Trophoblast cell (in vitro differentiated cells and primary cell): ENCODE measurements around the gene PLEKHM3. TPM values are rescaled to one million over a fixed set of nuclear protein-coding genes. Genes with fewer than 3 reads are reported as not detected.

Experiments
- DNase-seq, 2 donors: peaks; one replicate each; pipeline ENCODE4 v3.0.0-alpha.2; 2016
- H2AFZ ChIP-seq: 2 replicates; pipeline ENCODE4 v1.6.1; 2013; ENCODE audit warnings: low read length, moderate library complexity, mild to moderate bottlenecking; ENCODE audit not compliant: insufficient read depth, poor library complexity
- H2AK5ac ChIP-seq: 2 replicates; pipeline ENCODE4 v1.6.1; 2013; ENCODE audit warnings: mild to moderate bottlenecking, low read length
- H2BK120ac ChIP-seq: 2 replicates; pipeline ENCODE4 v1.6.1; 2013; ENCODE audit warnings: low read length, mild to moderate bottlenecking, moderate library complexity; ENCODE audit not compliant: insufficient read depth, poor library complexity
- H2BK12ac ChIP-seq: 2 replicates; pipeline ENCODE4 v1.6.1; 2013; ENCODE audit warnings: mild to moderate bottlenecking, low read length, moderate library complexity
- H2BK5ac ChIP-seq: 2 replicates; pipeline ENCODE4 v1.6.1; 2013; ENCODE audit warnings: low read length, low read depth, moderate library complexity, mild to moderate bottlenecking; ENCODE audit not compliant: poor library complexity
- H3K14ac ChIP-seq: 2 replicates; pipeline ENCODE4 v1.6.1; 2013; ENCODE audit warnings: mild to moderate bottlenecking, low read length
- H3K18ac ChIP-seq: 2 replicates; pipeline ENCODE4 v1.6.1; 2013; ENCODE audit warnings: mild to moderate bottlenecking, low read length
- H3K23ac ChIP-seq: 2 replicates; pipeline ENCODE4 v1.6.1; 2013; ENCODE audit warnings: low read length
- H3K27ac ChIP-seq: 2 replicates; pipeline ENCODE4 v1.5.1; 2013; ENCODE audit warnings: low read depth, mild to moderate bottlenecking, inconsistent platforms, low read length, moderate library complexity
- H3K27me3 ChIP-seq: 2 replicates; pipeline ENCODE4 v1.6.1; 2013; ENCODE audit warnings: inconsistent platforms, mild to moderate bottlenecking, low read length, moderate library complexity; ENCODE audit not compliant: insufficient read depth
- H3K36me3 ChIP-seq, 2 experiments: 1 replicate in 1 of 2; 2 replicates in 1 of 2; pipeline ENCODE4 v1.6.1; 2013; ENCODE audit warnings: low read length in 2 of 2, mild to moderate bottlenecking in 2 of 2, moderate library complexity in 1 of 2; ENCODE audit not compliant: insufficient read depth in 2 of 2, control insufficient read depth in 1 of 2
- H3K4ac ChIP-seq: 2 replicates; pipeline ENCODE4 v1.6.1; 2013; ENCODE audit warnings: low read depth, mild to moderate bottlenecking, low read length, moderate library complexity
- H3K4me1 ChIP-seq, 2 experiments: 1 replicate in 1 of 2; 2 replicates in 1 of 2; pipeline ENCODE4 v1.6.1; 2013; ENCODE audit warnings: low read length in 2 of 2, mild to moderate bottlenecking in 2 of 2, moderate library complexity in 1 of 2; ENCODE audit not compliant: insufficient read depth in 2 of 2, control insufficient read depth in 1 of 2
- H3K4me2 ChIP-seq: 2 replicates; pipeline ENCODE4 v1.6.1; 2013; ENCODE audit warnings: inconsistent platforms, mild to moderate bottlenecking, low read length, moderate library complexity
- H3K4me3 ChIP-seq: 2 replicates; pipeline ENCODE4 v1.5.1; 2013; ENCODE audit warnings: mild to moderate bottlenecking, low read depth, low read length, inconsistent platforms
- H3K79me1 ChIP-seq: one replicate; pipeline ENCODE4 v1.6.1; 2013; ENCODE audit warnings: low read length
- H3K79me2 ChIP-seq: 2 replicates; pipeline ENCODE4 v1.6.1; 2013; ENCODE audit warnings: low read length, mild to moderate bottlenecking; ENCODE audit not compliant: control insufficient read depth, insufficient read depth, poor library complexity
- H3K9ac ChIP-seq: 2 replicates; pipeline ENCODE4 v1.6.1; 2013; ENCODE audit warnings: mild to moderate bottlenecking, low read length
- H3K9me3 ChIP-seq: 2 replicates; pipeline ENCODE4 v1.6.1; 2013; ENCODE audit warnings: low read depth, mild to moderate bottlenecking, control low read depth, inconsistent platforms, low read length; ENCODE audit not compliant: insufficient read depth
- H4K12ac ChIP-seq: 2 replicates; pipeline ENCODE4 v1.6.1; 2013; ENCODE audit warnings: low read depth, mild to moderate bottlenecking, low read length, moderate library complexity
- H4K8ac ChIP-seq: 2 replicates; pipeline ENCODE4 v1.6.1; 2013; ENCODE audit warnings: low read depth, mild to moderate bottlenecking, low read length, moderate library complexity
- H4K91ac ChIP-seq: one replicate; pipeline ENCODE4 v1.6.1; 2013; ENCODE audit warnings: low read depth, mild to moderate bottlenecking, low read length, moderate library complexity
- WGBS: extraction: QIAGEN DNeasy Blood & Tissue Kit; methylation state at CpG from one replicate; pipeline ENCODE4 v1.1.7; 2013; ENCODE audit warnings: missing lambda C conversion rate; ENCODE audit not compliant: insufficient read length, insufficient coverage; ENCODE audit errors: extremely low coverage; 5-methylcytosine and 5-hydroxymethylcytosine counted together
- polyA plus RNA-seq: library from polyadenylated mRNA; stranded (reverse); fragments of 200-250 nt; gene quantifications from 2 replicates; pipeline ENCODE4 v1.2.3, GENCODE V29; 2013

The PLEKHM3 gene, protein sequence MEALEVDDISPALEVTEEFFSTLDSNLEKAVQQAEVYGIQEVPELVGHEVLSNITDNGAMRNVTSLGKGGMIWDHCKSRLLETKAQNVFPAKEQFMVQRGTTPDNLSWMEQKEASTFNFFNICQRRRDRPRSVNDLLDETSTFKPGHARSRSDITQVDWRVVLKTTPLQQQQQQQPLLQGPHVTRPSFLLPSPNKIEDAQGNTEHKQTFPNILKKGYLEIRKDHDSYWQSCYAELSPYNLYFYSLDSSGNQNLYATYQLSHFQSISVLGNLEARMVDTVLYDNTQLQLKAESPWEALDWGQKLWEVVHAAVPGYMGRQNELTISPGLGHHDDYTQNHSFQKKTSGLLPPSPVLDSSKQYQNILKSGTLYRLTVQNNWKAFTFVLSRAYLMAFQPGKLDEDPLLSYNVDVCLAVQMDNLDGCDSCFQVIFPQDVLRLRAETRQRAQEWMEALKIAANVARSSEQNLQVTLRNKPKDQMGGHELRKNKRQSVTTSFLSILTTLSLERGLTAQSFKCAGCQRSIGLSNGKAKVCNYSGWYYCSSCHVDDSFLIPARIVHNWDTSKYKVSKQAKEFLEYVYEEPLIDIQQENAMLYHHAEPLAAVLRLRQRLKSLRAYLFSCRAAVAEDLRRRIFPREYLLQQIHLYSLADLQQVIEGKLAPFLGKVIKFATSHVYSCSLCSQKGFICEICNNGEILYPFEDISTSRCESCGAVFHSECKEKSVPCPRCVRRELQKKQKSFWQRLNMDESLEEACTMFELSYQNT
- 4.2 and 4.6 TPM in 2 replicates for polyA plus RNA-seq

DNA sequence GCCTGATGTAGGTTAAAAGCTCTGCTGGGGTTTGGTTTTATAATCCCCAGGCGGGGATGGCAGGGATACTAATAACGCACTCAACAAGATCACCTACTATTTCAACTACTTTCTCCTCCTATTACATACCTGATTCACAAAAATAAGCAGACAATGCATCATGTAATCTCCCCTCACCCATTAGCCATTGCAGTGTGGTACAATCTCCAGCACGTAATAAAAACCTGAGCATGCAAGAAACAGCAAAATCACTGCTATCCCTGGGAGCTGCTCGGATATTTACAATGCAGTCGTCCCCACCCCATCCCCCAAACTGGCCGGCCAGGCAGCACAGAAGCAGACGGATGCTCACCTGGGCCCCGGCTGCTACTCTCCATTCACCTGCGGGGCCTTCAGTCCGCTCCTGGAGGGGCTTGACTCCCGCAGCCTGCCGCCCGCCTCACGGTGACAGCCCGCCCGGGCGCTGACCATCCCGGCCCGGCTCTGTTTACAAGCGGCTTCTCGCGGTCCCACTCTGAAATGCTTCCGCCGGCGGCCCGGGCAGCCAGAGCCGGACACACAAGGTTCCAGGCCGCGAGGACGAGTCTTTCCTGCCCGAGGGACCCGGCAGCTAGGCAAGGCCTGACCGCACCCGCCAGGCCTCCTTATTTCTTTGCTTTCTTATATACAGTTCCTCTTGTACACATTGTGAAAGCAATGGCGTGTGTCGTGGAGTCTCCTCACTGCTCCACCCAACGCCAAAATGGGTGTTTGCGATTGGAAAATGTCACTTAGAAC is at the start of gene PLEKHM3:
TSS of gene PLEKHM3 (minus strand) at position 491 of the 777 bp plus-strand sequence. CDS start 23,888 bp downstream, outside the sequence.
- no CpG with 5 or more reads among the region's 38 CpGs for WGBS
- Histone ChIP-seq H3K4me2 (peak within 1 kb of the TSS; percentile 94), H3K18ac (peak within 1 kb of the TSS; percentile 97), H3K14ac (peak within 1 kb of the TSS; percentile 92), H3K27ac (no peak within 1 kb of the TSS), H3K4me1 (peaks cover 3% of the 10 kb centered on the region in 2 experiments), H4K91ac (peak within 1 kb of the TSS; percentile 89), H3K9ac (peak within 1 kb of the TSS; percentile 70), H2AFZ (peak within 1 kb of the TSS; percentile 98), H3K79me1 (peaks cover 3% of the 10 kb centered on the region), H3K4ac (peak within 1 kb of the TSS; percentile 90), H2BK5ac (peak within 1 kb of the TSS; percentile 90), H3K27me3 (no peaks in the 10 kb centered on the region), H3K9me3 (no peaks in the 10 kb centered on the region), H3K36me3 (no peaks in the 10 kb centered on the region), H2BK12ac (peak within 1 kb of the TSS; percentile 71), H3K23ac (no peak within 1 kb of the TSS), H4K12ac (peak within 1 kb of the TSS; percentile 87), H3K4me3 (peak within 1 kb of the TSS; percentile 91), H3K79me2 (peaks cover 1% of the 10 kb centered on the region), H2BK120ac (peak within 1 kb of the TSS; percentile 95), H4K8ac (peak within 1 kb of the TSS; percentile 94), H2AK5ac (no peak within 1 kb of the TSS)
- peak; percentile 76 to 94 for DNase-seq

- no peak overlapping the region for H2BK12ac ChIP-seq
- H3K27me3 ChIP-seq: no peaks in the 10 kb centered on the region
- no peak overlapping the region for H2AFZ ChIP-seq
- no peak overlapping the region for H2BK5ac ChIP-seq
- H4K8ac ChIP-seq: no peak overlapping the region
- H3K36me3 ChIP-seq: no peaks in the 10 kb centered on the region
- no peaks in the 10 kb centered on the region for H3K9me3 ChIP-seq
- no peak overlapping the region for H4K91ac ChIP-seq
- H3K23ac ChIP-seq: no peak overlapping the region
- H3K4me2 ChIP-seq: no peak overlapping the region
- H2AK5ac ChIP-seq: no peak overlapping the region
- no CpG with 5 or more reads among the region's 9 CpGs for WGBS
- no peaks in the 10 kb centered on the region for H3K79me2 ChIP-seq
- H4K12ac ChIP-seq: no peak overlapping the region
- peak in 1 of 2 donors; percentile 34 for DNase-seq
- H3K18ac ChIP-seq: no peak overlapping the region
- H3K14ac ChIP-seq: no peak overlapping the region
- H3K79me1 ChIP-seq: no peaks in the 10 kb centered on the region
- no peak overlapping the region for H3K9ac ChIP-seq
- no peak overlapping the region for H3K4me3 ChIP-seq
- H3K4me1 ChIP-seq: no peaks in the 10 kb centered on the region
- no peak overlapping the region for H2BK120ac ChIP-seq
- no peak overlapping the region for H3K4ac ChIP-seq
- H3K27ac ChIP-seq: no peak overlapping the region
Observed at GRCh38 chr2:208074610-208075356, 49.5 kb upstream of the PLEKHM3 start.

GRCh38 chr2:208072250-208072892 is 47.0 kb upstream of the PLEKHM3 start:
- H3K79me2 ChIP-seq: no peaks in the 10 kb centered on the region
- DNase-seq: peak; percentile 29 to 80
- H3K36me3 ChIP-seq: no peaks in the 10 kb centered on the region
- no peak overlapping the region for H3K23ac ChIP-seq
- H3K27me3 ChIP-seq: no peaks in the 10 kb centered on the region
- no CpG with 5 or more reads among the region's 9 CpGs for WGBS
- no peak overlapping the region for H3K4me3 ChIP-seq
- H3K27ac ChIP-seq: no peak overlapping the region
- no peak overlapping the region for H3K14ac ChIP-seq
- no peak overlapping the region for H3K9ac ChIP-seq
- no peaks in the 10 kb centered on the region for H3K9me3 ChIP-seq
- H2AFZ ChIP-seq: no peak overlapping the region
- H3K4me2 ChIP-seq: no peak overlapping the region
- no peak overlapping the region for H3K18ac ChIP-seq
- H2BK12ac ChIP-seq: no peak overlapping the region
- H3K4me1 ChIP-seq: no peaks in the 10 kb centered on the region
- H2BK120ac ChIP-seq: no peak overlapping the region
- H4K91ac ChIP-seq: no peak overlapping the region
- no peak overlapping the region for H2BK5ac ChIP-seq
- no peak overlapping the region for H2AK5ac ChIP-seq
- no peak overlapping the region for H3K4ac ChIP-seq
- no peak overlapping the region for H4K8ac ChIP-seq
- no peak overlapping the region for H4K12ac ChIP-seq
- no peaks in the 10 kb centered on the region for H3K79me1 ChIP-seq
